Kidney (tissue), 14 donors: ENCODE data around the gene SOX11. TPM values are rescaled to one million over a fixed set of nuclear protein-coding genes. Genes with fewer than 3 reads are reported as not detected.

ENCODE experiments used
- DNase-seq, 5 donors: peaks; one replicate each; pipeline ENCODE4 v3.0.0-alpha.2; 2013 to 2020
- FAIRE-seq: peaks from 2 replicates; lab custom pipeline; 2012; peaks lifted over from hg19 to GRCh38; lab: Jason Lieb, UNC
- H3K27ac ChIP-seq, 2 donors: one replicate each; pipeline ENCODE4 v1.7.0; 2013; ENCODE audit warnings: low read depth in 2 of 2, low read length in 2 of 2, inconsistent platforms in 1 of 2
- H3K27me3 ChIP-seq: one replicate; pipeline ENCODE4 v1.7.1; 2013; ENCODE audit warnings: low read length, inconsistent platforms; ENCODE audit not compliant: control insufficient read depth, insufficient read depth
- H3K36me3 ChIP-seq, 3 donors: one replicate each; pipeline versions ENCODE4 v1.7.0 to v1.7.1; 2013; ENCODE audit warnings: low read length in 3 of 3, control low read depth in 1 of 3, inconsistent platforms in 1 of 3; ENCODE audit not compliant: insufficient read depth in 3 of 3, control insufficient read depth in 2 of 3
- H3K4me1 ChIP-seq, 3 donors: one replicate each; pipeline versions ENCODE4 v1.7.0 to v1.7.1; 2013; ENCODE audit warnings: low read length in 3 of 3, inconsistent platforms in 1 of 3, low read depth in 1 of 3; ENCODE audit not compliant: control insufficient read depth in 2 of 3, insufficient read depth in 2 of 3
- H3K4me3 ChIP-seq, 3 donors: one replicate each; pipeline versions ENCODE4 v1.7.0 to v1.8.1; 2013; ENCODE audit warnings: low read length in 3 of 3, control low read depth in 1 of 3, inconsistent platforms in 1 of 3
- H3K9ac ChIP-seq, 3 donors: one replicate each; pipeline versions ENCODE4 v1.7.0 to v1.7.1; 2013; ENCODE audit warnings: low read length in 3 of 3, control low read depth in 1 of 3, inconsistent platforms in 1 of 3
- H3K9me3 ChIP-seq, 3 donors: one replicate each; pipeline versions ENCODE4 v1.7.0 to v1.7.1; 2013; ENCODE audit warnings: low read length in 3 of 3, control low read depth in 1 of 3, inconsistent platforms in 1 of 3; ENCODE audit not compliant: control insufficient read depth in 2 of 3, insufficient read depth in 1 of 3
- intact Hi-C: fragments of 100-400 bp; cut with DNase I; formaldehyde crosslinking; loops from one replicate; pipeline ENCODE4 v1.11.1; 2022
- polyA plus RNA-seq: library from polyadenylated mRNA; stranded (reverse); fragments of 350-450 nt; fragmentation: Illumina TruSeq; extraction: RNeasy Lipid Tissue Mini Kit (QIAGEN cat#74804); gene quantifications from one replicate; pipeline ENCODE4 v1.2.3, GENCODE V29; 2014; ENCODE audit warnings: low read depth, low replicate concordance; ENCODE audit not compliant: insufficient read depth
- total RNA-seq: library from RNA; stranded (reverse); fragmentation: NEBNext Ultra II Directional; extraction: Animal tissue kit (Norgen Biotek cat#: 25700); gene quantifications from one replicate; pipeline ENCODE4 v1.2.1, GENCODE V29; 2021
- TF ChIP-seq, protein P1 (sequence below): IDR thresholded peaks from 3 replicates; pipeline ENCODE4 v1.5.1; 2012; ENCODE audit warnings: mild to moderate bottlenecking, moderate library complexity, borderline replicate concordance; ENCODE audit not compliant: insufficient read depth; ENCODE audit errors: extremely low read depth
- donor health status: control.
- donor health status: control.
- donor health status: control.
- donor health status: control.
- donor health status: control.
- donor health status: DM: yes; HTN: yes; CAD: no.
- donor health status: Normal renal cell carcinoma (clear cell type).

SOX11 gene
- total and polyA plus RNA-seq, 2 donors from 2014 or later = 0.22 TPM; not detected in 1

DNA sequence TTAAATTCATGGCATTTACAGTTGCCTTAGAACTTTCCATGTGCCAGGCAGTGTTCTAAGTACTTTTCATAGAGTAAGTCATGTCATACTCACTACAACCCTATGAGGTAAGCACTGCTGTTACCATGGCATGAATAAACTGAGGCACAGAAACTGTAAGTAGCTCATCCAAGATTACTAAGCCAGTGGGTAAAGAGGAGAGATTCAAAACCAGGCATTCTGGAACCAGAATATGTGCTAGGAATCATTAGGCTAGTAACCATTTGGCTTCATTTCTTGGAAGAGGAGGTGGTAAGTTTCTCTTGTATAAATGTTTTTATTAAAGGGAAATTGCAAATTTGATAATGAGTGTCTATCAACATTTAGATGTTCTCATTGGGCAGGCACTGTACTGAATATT is 35.1 kb downstream of the SOX11 start:
- intact Hi-C loops = no loop called here

DNA sequence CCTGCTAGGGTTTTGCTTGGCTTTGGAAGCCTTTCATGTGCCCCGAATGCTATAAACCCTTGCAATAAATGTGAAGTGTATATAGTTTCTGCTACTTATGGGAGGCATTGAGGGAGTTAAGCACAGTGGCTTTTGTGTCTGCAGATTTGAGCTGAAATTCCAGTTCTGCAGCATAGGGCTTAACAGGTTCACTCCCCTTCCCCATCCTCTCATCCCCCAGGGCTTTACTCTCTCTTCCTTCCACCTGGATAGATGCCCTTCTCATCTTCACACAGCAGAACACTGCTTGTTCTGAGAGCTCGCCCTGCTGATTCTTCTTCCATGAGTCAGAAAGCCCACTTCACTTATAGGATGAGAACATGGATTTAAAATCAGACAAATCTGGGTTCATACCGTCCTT is 37.2 kb downstream of the SOX11 start:
- H3K36me3 ChIP-seq = no peaks in the 10 kb centered on the region
- H3K9ac ChIP-seq = no peak overlapping the region
- H3K27me3 ChIP-seq = no peaks in the 10 kb centered on the region
- no peak overlapping the region for H3K27ac ChIP-seq
- H3K4me1 ChIP-seq = no peaks in the 10 kb centered on the region
- TF ChIP-seq, protein P1, sequence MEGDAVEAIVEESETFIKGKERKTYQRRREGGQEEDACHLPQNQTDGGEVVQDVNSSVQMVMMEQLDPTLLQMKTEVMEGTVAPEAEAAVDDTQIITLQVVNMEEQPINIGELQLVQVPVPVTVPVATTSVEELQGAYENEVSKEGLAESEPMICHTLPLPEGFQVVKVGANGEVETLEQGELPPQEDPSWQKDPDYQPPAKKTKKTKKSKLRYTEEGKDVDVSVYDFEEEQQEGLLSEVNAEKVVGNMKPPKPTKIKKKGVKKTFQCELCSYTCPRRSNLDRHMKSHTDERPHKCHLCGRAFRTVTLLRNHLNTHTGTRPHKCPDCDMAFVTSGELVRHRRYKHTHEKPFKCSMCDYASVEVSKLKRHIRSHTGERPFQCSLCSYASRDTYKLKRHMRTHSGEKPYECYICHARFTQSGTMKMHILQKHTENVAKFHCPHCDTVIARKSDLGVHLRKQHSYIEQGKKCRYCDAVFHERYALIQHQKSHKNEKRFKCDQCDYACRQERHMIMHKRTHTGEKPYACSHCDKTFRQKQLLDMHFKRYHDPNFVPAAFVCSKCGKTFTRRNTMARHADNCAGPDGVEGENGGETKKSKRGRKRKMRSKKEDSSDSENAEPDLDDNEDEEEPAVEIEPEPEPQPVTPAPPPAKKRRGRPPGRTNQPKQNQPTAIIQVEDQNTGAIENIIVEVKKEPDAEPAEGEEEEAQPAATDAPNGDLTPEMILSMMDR = no peak
- no peak overlapping the region for H3K4me3 ChIP-seq
- no peak for FAIRE-seq
- no peaks in the 10 kb centered on the region for H3K9me3 ChIP-seq
- DNase-seq = no peak
- intact Hi-C loops = no loop called here

More for the DNA sequence above, 35.1 kb downstream of the SOX11 start:
- H3K9ac ChIP-seq = no peak overlapping the region
- no peak overlapping the region for H3K4me3 ChIP-seq
- TF ChIP-seq, protein P1 = no peak
- DNase-seq (no peak), FAIRE-seq (no peak)
- H3K27me3 ChIP-seq = no peaks in the 10 kb centered on the region
- H3K9me3 ChIP-seq = no peaks in the 10 kb centered on the region
- no peaks in the 10 kb centered on the region for H3K4me1 ChIP-seq
- no peaks in the 10 kb centered on the region for H3K36me3 ChIP-seq
- H3K27ac ChIP-seq = no peak overlapping the region

DNA sequence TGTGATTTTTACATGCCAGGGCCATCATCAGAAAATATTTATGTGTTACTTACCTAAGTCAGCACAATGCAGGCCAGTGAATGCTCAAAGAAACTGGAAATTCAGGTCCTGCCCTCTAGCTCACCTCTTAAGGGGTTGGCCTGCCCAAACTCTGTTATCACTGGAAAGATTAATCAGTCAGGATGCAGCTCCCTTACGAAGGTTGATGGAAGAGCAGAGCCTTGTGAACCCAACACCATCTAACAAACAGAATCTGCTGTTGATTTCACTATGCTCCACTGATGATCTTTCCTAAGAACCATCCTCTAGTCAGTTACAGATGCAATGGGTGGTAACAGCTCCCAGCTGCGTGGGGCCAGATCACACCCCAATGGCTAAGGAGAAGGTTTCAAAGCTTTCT is 38.2 kb downstream of the SOX11 start:
- Histone ChIP-seq H3K36me3 (no peaks in the 10 kb centered on the region), H3K4me1 (no peaks in the 10 kb centered on the region), H3K27me3 (no peaks in the 10 kb centered on the region), H3K4me3 (no peak overlapping the region), H3K9me3 (no peaks in the 10 kb centered on the region), H3K9ac (no peak overlapping the region), H3K27ac (no peak overlapping the region)
- TF ChIP-seq, protein P1 = no peak
- DNase-seq (no peak), FAIRE-seq (no peak)
- intact Hi-C loops = no loop called here
